ENCODE results near the gene CPSF7.
A peak's percentile ranks its signal among the peaks of the same experiment; 100 is the strongest.

Gene CPSF7

GRCh38 chr11:61429346-61429690 is 457 bp downstream of the CPSF7 start (continued):
- TF ChIP-seq MYNN (tag by site-specific recombination; IDR thresholded peaks at IDR 0.05; ENCODE audit: borderline replicate concordance) (0 out of 2 replicates have a peak, but pooled peaks have one; percentile 11), ZNF423 (tag by site-specific recombination; IDR thresholded peaks at IDR 0.05) (peak; percentile 66), ZNF24 (tag by site-specific recombination; IDR thresholded peaks at IDR 0.05) (no peak), TRIM28 (IDR thresholded peaks at IDR 0.05; ENCODE audit: borderline replicate concordance, low read length) (no peak), CTCF (tag by site-specific recombination; IDR thresholded peaks at IDR 0.05) (no peak), ZBTB6 (tag by site-specific recombination; IDR thresholded peaks at IDR 0.05) (no peak), ZNF76 (tag by site-specific recombination; IDR thresholded peaks at IDR 0.05; ENCODE audit: borderline replicate concordance, low read depth) (no peak), HIC1 (tag by site-specific recombination; IDR thresholded peaks at IDR 0.05) (0 out of 2 replicates have a peak, but pooled peaks have one; percentile 53), SP3 (tag by site-specific recombination; IDR thresholded peaks at IDR 0.05) (no peak)

GRCh38 chr11:61425367-61426131 is 4.2 kb downstream of the CPSF7 start:
- H3K36me3 ChIP-seq (ENCODE audit: control insufficient read depth in 2 of 2, insufficient read depth in 1 of 2, low read length in 2 of 2), result peaks cover 55 to 84% of the 10 kb centered on the region in 2 experiments
- CTCF ChIA-PET, result interaction anchor here (0.6 to 1.6 kb wide), 4 partner anchors 10 to 222 kb away, joined by 3 to 4 read pairs (median 3); no protein-coding TSS in a partner anchor
- H3K9me3 ChIP-seq (ENCODE audit: control insufficient read depth, insufficient read depth, low read depth, low read length), result no peaks in the 10 kb centered on the region
- H3K27ac ChIP-seq (ENCODE audit: extremely low read depth, low read depth, low read length), result no peak overlapping the region
- no peak for TF ChIP-seq ZNF670 (tag by site-specific recombination; IDR thresholded peaks at IDR 0.05; ENCODE audit: low read depth)
- no peak for TF ChIP-seq SCRT1 (tag by site-specific recombination; IDR thresholded peaks at IDR 0.05; ENCODE audit: borderline replicate concordance)
- TF ChIP-seq ZNF239 (tag by site-specific recombination; IDR thresholded peaks at IDR 0.05), result no peak
- no peak for TF ChIP-seq BCL6B (tag by site-specific recombination; IDR thresholded peaks at IDR 0.05)
- no peak for TF ChIP-seq ZNF560 (tag by site-specific recombination; IDR thresholded peaks at IDR 0.05; ENCODE audit: borderline replicate concordance)
- no peak for TF ChIP-seq HIC1 (tag by site-specific recombination; IDR thresholded peaks at IDR 0.05)
- H3K4me1 ChIP-seq (ENCODE audit: control insufficient read depth, insufficient read depth, low read length), result no peaks in the 10 kb centered on the region
- H3K4me3 ChIP-seq (ENCODE audit: low read depth, low read length), result no peak overlapping the region
- POLR2A ChIA-PET, result interaction anchor here (0.7 kb wide), 1 partner anchor 89 kb away, joined by 3 read pairs; no protein-coding TSS in a partner anchor

All from HEK293 (cell line).